Measurements from ENCODE around the gene GABBR2. TPM values are rescaled to one million over a fixed set of nuclear protein-coding genes. Genes with fewer than 3 reads are reported as not detected.

The GABBR2 gene
- total RNA-seq, 4 donors from 2014 or later: 0.32 to 1.7 TPM; not detected in 2

GRCh38 chr9:98607787-98608186 is 100.9 kb downstream of the GABBR2 start:
- H3K36me3 ChIP-seq: no peaks in the 10 kb centered on the region
- no peak overlapping the region for H3K27ac ChIP-seq
- TF ChIP-seq EP300 (IDR thresholded peaks at IDR 0.05) (no peak), POLR2A (IDR thresholded peaks at IDR 0.05) (no peak), POLR2AphosphoS5 (IDR thresholded peaks at IDR 0.05) (no peak), CTCF (IDR thresholded peaks at IDR 0.05) (no peak)

GRCh38 chr9:98607152-98607551 is 101.6 kb downstream of the GABBR2 start:
- no peaks in the 10 kb centered on the region for H3K9me3 ChIP-seq
- H3K27me3 ChIP-seq: no peaks in the 10 kb centered on the region
- H3K36me3 ChIP-seq: no peaks in the 10 kb centered on the region
- H3K27ac ChIP-seq: no peak overlapping the region
- 88% methylated on average over 8 of the region's 8 CpGs for WGBS
- TF ChIP-seq POLR2A (IDR thresholded peaks at IDR 0.05) (no peak), EP300 (IDR thresholded peaks at IDR 0.05) (no peak), CTCF (IDR thresholded peaks at IDR 0.05) (no peak), POLR2AphosphoS5 (IDR thresholded peaks at IDR 0.05) (no peak)
- DNase-seq (ENCODE audit: low spot score in 2 of 2): no peak
- peaks cover 17% of the 10 kb centered on the region for H3K4me1 ChIP-seq
- no peak overlapping the region for H3K4me3 ChIP-seq

More at GRCh38 chr9:98607787-98608186, 100.9 kb downstream of the GABBR2 start:
- H3K27me3 ChIP-seq: no peaks in the 10 kb centered on the region
- 64% methylated on average over 7 of the region's 7 CpGs for WGBS
- no peak overlapping the region for H3K4me3 ChIP-seq
- DNase-seq (ENCODE audit: low spot score in 2 of 2): no peak
- H3K4me1 ChIP-seq: peaks cover 11% of the 10 kb centered on the region
- no peaks in the 10 kb centered on the region for H3K9me3 ChIP-seq

- Histone ChIP-seq H3K27ac (no peak overlapping the region), H3K4me1 (peaks cover 17% of the 10 kb centered on the region), H3K27me3 (no peaks in the 10 kb centered on the region), H3K4me3 (no peak overlapping the region), H3K9me3 (no peaks in the 10 kb centered on the region), H3K36me3 (no peaks in the 10 kb centered on the region)
- no peak for DNase-seq (ENCODE audit: low spot score in 2 of 2)
- TF ChIP-seq POLR2A (IDR thresholded peaks at IDR 0.05) (no peak), CTCF (IDR thresholded peaks at IDR 0.05) (no peak), POLR2AphosphoS5 (IDR thresholded peaks at IDR 0.05) (no peak), EP300 (IDR thresholded peaks at IDR 0.05) (no peak)
- 90% methylated on average over 12 of the region's 12 CpGs for WGBS
Observed at GRCh38 chr9:98606730-98607129, 102.0 kb downstream of the GABBR2 start.

GRCh38 chr9:98605116-98605515 is 103.6 kb downstream of the GABBR2 start:
- Histone ChIP-seq H3K27ac (no peak overlapping the region), H3K36me3 (no peaks in the 10 kb centered on the region), H3K9me3 (no peaks in the 10 kb centered on the region), H3K27me3 (no peaks in the 10 kb centered on the region), H3K4me3 (no peak overlapping the region), H3K4me1 (peaks cover 17% of the 10 kb centered on the region)
- 86% methylated on average over 4 of the region's 8 CpGs for WGBS
- DNase-seq (ENCODE audit: low spot score in 2 of 2): no peak
- no peak for TF ChIP-seq CTCF (IDR thresholded peaks at IDR 0.05)
- no peak for TF ChIP-seq EP300 (IDR thresholded peaks at IDR 0.05)
- no peak for TF ChIP-seq POLR2AphosphoS5 (IDR thresholded peaks at IDR 0.05)
- no peak for TF ChIP-seq POLR2A (IDR thresholded peaks at IDR 0.05)

- 46% methylated on average over 13 of the region's 13 CpGs for WGBS
- Histone ChIP-seq H3K27me3 (no peaks in the 10 kb centered on the region), H3K36me3 (no peaks in the 10 kb centered on the region), H3K27ac (no peak overlapping the region), H3K4me3 (no peak overlapping the region), H3K4me1 (peaks cover 17% of the 10 kb centered on the region), H3K9me3 (no peaks in the 10 kb centered on the region)
- DNase-seq (ENCODE audit: low spot score in 2 of 2): no peak
- TF ChIP-seq POLR2AphosphoS5 (IDR thresholded peaks at IDR 0.05) (no peak), CTCF (IDR thresholded peaks at IDR 0.05) (no peak), EP300 (IDR thresholded peaks at IDR 0.05) (no peak), POLR2A (IDR thresholded peaks at IDR 0.05) (no peak)
Observed at GRCh38 chr9:98603821-98604383, 104.8 kb downstream of the GABBR2 start.

Data from suprapubic skin (tissue), 4 donors.